Stimulated activated naive B cell treated with anti-CD40 and anti-IgM and Interleukin-4, amounts not matched to agents 10 μg/mL and 1 μg/mL and 100 μg/mL, for 72 hours (primary cell): ENCODE results near the gene GNA15.
"Not testable (repeated sequence)": the region's sequence is repeated elsewhere in the genome, so short reads cannot be mapped to it uniquely, and the experiment has no call there.

ENCODE experiments used
- ATAC-seq, 2 donors: fragments of 150-1000 bp; cut with Tn5 transposase; replicated peaks; 2 replicates each; pipeline ENCODE4 v1.10.0; 2021; ENCODE audit warnings: moderate library complexity in 1 of 2
- DNase-seq: peaks from one replicate; pipeline ENCODE4 v3.0.0; 2021
- H3K27ac Mint-ChIP-seq: one replicate; pipeline ENCODE4 v1.8.0; 2022; ENCODE audit warnings: mild to moderate bottlenecking, mixed read lengths
- H3K27me3 Mint-ChIP-seq, 2 donors: one replicate each; pipeline ENCODE4 v1.8.0; 2022; ENCODE audit warnings: mixed read lengths in 2 of 2
- H3K36me3 Mint-ChIP-seq, 2 donors: one replicate each; pipeline ENCODE4 v1.8.0; 2022; ENCODE audit warnings: mixed read lengths in 2 of 2, mild to moderate bottlenecking in 1 of 2
- H3K4me1 Mint-ChIP-seq, 2 donors: one replicate each; pipeline ENCODE4 v1.8.0; 2022; ENCODE audit warnings: mixed read lengths in 2 of 2, mild to moderate bottlenecking in 1 of 2
- H3K4me3 Mint-ChIP-seq, 2 donors: one replicate each; pipeline ENCODE4 v1.8.0; 2022; ENCODE audit warnings: mild to moderate bottlenecking in 2 of 2, mixed read lengths in 2 of 2, moderate library complexity in 1 of 2
- H3K9me3 Mint-ChIP-seq, 2 donors: one replicate each; pipeline ENCODE4 v1.8.0; 2022; ENCODE audit warnings: mixed read lengths in 2 of 2, mild to moderate bottlenecking in 1 of 2

The GNA15 gene

DNA sequence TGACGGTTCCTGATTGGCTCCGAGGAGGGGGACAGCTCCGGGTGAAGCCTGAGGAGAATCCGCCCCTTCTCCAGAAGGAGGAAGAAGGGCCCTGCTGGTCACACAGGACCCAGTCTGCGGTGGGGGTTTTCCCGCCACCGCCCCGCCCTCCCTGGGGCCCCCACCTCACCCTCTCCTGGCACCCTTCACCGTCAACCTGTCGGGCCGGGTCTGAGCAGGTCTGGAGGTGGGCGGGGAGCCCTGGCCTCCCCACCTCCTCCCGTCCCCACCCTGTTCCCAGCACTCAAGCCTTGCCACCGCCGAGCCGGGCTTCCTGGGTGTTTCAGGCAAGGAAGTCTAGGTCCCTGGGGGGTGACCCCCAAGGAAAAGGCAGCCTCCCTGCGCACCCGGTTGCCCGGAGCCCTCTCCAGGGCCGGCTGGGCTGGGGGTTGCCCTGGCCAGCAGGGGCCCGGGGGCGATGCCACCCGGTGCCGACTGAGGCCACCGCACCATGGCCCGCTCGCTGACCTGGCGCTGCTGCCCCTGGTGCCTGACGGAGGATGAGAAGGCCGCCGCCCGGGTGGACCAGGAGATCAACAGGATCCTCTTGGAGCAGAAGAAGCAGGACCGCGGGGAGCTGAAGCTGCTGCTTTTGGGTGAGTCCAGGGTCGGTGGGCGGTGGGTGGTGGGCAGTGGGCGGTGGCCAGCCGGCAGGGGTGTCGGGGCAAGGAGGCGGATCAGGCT lies at the start of gene GNA15:
Gene GNA15 (plus strand): TSS at position 73 of the 723 bp plus-strand sequence. CDS start 418 bp downstream, at position 491.
- Mint-ChIP-seq H3K27me3 (peaks cover 0 to 11% of the 10 kb centered on the region in 2 donors), H3K27ac (peak within 1 kb of the TSS; percentile 44), H3K9me3 (peaks cover 3 to 7% of the 10 kb centered on the region in 2 donors), H3K4me3 (peak within 1 kb of the TSS; percentile 57 to 75), H3K36me3 (peaks cover 5 to 6% of the 10 kb centered on the region in 2 donors), H3K4me1 (peaks cover 29 to 40% of the 10 kb centered on the region in 2 donors)
- ATAC-seq = peak; percentile 40 to 41
- DNase-seq = no peak

DNA sequence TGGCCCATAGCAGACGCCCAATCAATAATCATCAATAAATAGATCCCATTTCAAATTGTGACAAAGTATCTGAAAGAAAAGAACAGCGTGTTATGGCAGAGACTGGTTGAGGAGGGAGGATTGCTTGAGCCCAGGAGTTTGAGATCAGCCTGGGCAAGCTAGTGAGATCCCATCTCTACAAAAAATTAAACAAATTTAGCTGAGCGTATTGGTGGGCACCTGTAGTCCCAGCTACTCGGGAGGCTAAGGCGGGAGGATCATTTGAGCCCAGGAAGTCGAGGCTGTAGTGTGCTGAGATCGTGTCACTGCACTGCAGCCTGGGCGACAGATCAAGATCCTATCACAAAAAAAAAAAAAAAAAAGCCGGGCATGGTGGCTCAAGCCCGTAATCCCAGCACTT lies 48.1 kb upstream of the GNA15 start:
- ATAC-seq (no peak), DNase-seq (no peak)
- H3K27me3 Mint-ChIP-seq = no peaks in the 10 kb centered on the region
- H3K36me3 Mint-ChIP-seq = no peaks in the 10 kb centered on the region
- H3K9me3 Mint-ChIP-seq = no peaks in the 10 kb centered on the region
- H3K4me3 Mint-ChIP-seq = no peak overlapping the region
- no peak overlapping the region for H3K27ac Mint-ChIP-seq
- H3K4me1 Mint-ChIP-seq = no peaks in the 10 kb centered on the region

DNA sequence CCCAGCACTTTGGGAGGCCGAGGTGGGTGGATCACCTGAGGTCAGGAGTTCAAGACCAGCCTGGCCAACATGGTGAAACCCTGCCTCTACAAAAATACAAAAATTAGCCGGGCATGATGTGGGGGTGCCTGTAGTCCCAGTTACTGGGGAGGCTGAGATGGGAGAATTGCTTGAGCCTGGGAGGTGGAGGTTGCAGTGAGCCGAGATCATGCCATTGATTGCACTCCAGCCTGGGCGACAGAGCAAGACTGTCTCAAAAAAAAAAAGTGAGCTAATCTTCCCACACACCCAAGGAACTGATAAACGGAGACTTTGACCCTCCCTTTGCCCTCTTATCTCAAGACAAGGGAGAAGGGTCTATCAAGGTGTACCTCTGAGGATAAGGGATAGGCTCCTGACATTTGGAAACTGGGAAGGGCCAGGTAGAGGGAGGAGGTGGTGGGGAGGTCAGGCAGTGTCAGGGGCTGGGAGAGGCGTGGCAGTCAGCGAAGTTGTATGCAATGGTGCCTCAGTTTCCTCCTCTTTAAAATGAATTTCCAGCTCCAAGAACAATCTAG lies 46.5 kb upstream of the GNA15 start:
- H3K4me1 Mint-ChIP-seq = not testable (repeated sequence)

GRCh38 chr19:3094601-3095440 lies 41.0 kb upstream of the GNA15 start:
- peaks cover 0 to 10% of the 10 kb centered on the region in 2 donors for H3K27me3 Mint-ChIP-seq
- ATAC-seq (peak; percentile 67), DNase-seq (peak; percentile 32)
- peak overlapping the region; percentile 78 to 80 for H3K4me3 Mint-ChIP-seq
- H3K36me3 Mint-ChIP-seq = no peaks in the 10 kb centered on the region
- peak overlapping the region; percentile 57 for H3K27ac Mint-ChIP-seq
- no peaks in the 10 kb centered on the region for H3K9me3 Mint-ChIP-seq
- H3K4me1 Mint-ChIP-seq = peaks cover 21 to 39% of the 10 kb centered on the region in 2 donors

More for the DNA sequence above, 46.5 kb upstream of the GNA15 start:
- H3K27ac Mint-ChIP-seq, H3K4me3 Mint-ChIP-seq, H3K36me3 Mint-ChIP-seq, H3K9me3 Mint-ChIP-seq, H3K27me3 Mint-ChIP-seq, ATAC-seq, DNase-seq: not testable (repeated sequence)

DNA sequence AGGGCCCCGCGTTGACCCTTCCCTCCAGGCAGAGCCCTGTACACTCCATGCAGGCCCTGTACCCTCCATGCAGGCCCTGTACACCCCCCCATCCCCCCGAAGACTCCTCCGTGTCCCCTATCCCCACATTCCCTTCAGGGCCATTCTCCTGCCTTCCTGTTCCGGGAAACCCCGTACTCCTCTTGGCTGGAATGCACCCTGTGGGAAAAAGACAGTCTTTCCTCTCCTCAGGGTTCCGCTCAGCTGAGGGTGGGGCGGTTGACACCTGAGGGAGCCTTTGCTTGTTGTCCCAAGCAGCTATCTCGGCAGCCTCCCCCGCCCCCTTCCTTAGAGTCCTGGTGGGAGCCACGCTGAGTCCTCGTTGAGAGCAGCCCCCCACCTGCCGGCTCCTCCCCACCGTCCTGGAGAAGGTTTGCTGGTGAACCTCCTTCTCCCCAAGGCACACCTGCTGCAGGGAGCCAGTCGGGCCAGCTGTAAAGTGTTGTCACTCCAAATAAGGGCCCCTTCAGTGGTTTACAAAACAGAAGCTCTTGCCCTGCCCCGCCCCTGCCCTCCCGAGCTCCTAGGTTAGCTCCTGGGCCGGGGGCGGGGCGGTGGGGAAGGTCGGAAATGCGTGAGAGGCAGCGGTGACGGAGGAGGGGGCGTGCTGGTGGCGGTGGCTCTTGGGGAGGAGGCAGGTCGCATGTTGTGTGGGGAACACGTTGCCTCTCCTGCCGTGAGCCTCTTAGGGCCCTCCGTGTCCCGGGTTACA lies 40.2 kb upstream of the GNA15 start:
- ATAC-seq = no peak
- Mint-ChIP-seq H3K27me3 (peaks cover 0 to 10% of the 10 kb centered on the region in 2 donors), H3K9me3 (no peaks in the 10 kb centered on the region)

GRCh38 chr19:3096267-3096901 lies 39.4 kb upstream of the GNA15 start:
- DNase-seq (no peak), ATAC-seq (no peak)
- Mint-ChIP-seq H3K27me3 (peaks cover 0 to 10% of the 10 kb centered on the region in 2 donors), H3K4me3 (peak overlapping the region; percentile 78 to 80), H3K36me3 (no peaks in the 10 kb centered on the region), H3K9me3 (no peaks in the 10 kb centered on the region), H3K27ac (no peak overlapping the region), H3K4me1 (peaks cover 22 to 39% of the 10 kb centered on the region in 2 donors)

More for the DNA sequence above, 40.2 kb upstream of the GNA15 start:
- Mint-ChIP-seq H3K36me3 (no peaks in the 10 kb centered on the region), H3K4me3 (peak overlapping the region; percentile 78 to 80), H3K4me1 (peaks cover 22 to 39% of the 10 kb centered on the region in 2 donors), H3K27ac (peak overlapping the region; percentile 62)
- no peak for DNase-seq

GRCh38 chr19:3096902-3097326 lies 38.9 kb upstream of the GNA15 start:
- DNase-seq = no peak
- Mint-ChIP-seq H3K36me3 (no peaks in the 10 kb centered on the region), H3K9me3 (no peaks in the 10 kb centered on the region), H3K4me1 (peaks cover 22 to 39% of the 10 kb centered on the region in 2 donors), H3K27me3 (peaks cover 0 to 10% of the 10 kb centered on the region in 2 donors), H3K4me3 (no peak overlapping the region), H3K27ac (no peak overlapping the region)
- no peak for ATAC-seq

DNA sequence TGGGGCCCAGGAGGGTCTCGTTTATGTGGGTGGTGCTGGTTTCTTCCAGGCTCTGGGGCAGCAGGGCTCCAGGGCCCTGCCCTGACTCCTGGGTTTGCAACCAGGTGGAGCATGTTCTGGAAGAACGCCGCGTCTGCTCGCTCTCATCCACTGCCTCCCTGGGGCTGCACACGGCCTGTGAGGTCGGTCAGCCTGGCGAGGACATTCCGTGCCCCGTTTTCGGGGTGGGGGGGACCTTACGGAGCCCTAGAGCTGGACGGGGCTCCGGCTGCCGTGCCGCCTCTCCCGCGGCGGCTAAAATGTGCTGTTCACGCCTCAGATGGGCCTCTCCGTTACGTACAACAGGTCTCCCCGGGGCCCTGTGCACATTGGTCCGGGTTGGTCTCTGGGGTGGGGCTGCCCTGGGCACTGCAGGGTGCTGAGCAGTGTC lies 38.4 kb upstream of the GNA15 start:
- Mint-ChIP-seq H3K27ac (no peak overlapping the region), H3K9me3 (no peaks in the 10 kb centered on the region), H3K36me3 (no peaks in the 10 kb centered on the region), H3K4me3 (no peak overlapping the region), H3K4me1 (peaks cover 25 to 39% of the 10 kb centered on the region in 2 donors), H3K27me3 (peaks cover 0 to 10% of the 10 kb centered on the region in 2 donors)
- ATAC-seq = no peak
- no peak for DNase-seq

- Mint-ChIP-seq H3K4me1 (peaks cover 25 to 39% of the 10 kb centered on the region in 2 donors), H3K36me3 (no peaks in the 10 kb centered on the region), H3K4me3 (no peak overlapping the region), H3K9me3 (no peaks in the 10 kb centered on the region), H3K27me3 (peaks cover 0 to 10% of the 10 kb centered on the region in 2 donors), H3K27ac (no peak overlapping the region)
- ATAC-seq = no peak
- DNase-seq = no peak
Measured at GRCh38 chr19:3098141-3098514, 37.7 kb upstream of the GNA15 start.

DNA sequence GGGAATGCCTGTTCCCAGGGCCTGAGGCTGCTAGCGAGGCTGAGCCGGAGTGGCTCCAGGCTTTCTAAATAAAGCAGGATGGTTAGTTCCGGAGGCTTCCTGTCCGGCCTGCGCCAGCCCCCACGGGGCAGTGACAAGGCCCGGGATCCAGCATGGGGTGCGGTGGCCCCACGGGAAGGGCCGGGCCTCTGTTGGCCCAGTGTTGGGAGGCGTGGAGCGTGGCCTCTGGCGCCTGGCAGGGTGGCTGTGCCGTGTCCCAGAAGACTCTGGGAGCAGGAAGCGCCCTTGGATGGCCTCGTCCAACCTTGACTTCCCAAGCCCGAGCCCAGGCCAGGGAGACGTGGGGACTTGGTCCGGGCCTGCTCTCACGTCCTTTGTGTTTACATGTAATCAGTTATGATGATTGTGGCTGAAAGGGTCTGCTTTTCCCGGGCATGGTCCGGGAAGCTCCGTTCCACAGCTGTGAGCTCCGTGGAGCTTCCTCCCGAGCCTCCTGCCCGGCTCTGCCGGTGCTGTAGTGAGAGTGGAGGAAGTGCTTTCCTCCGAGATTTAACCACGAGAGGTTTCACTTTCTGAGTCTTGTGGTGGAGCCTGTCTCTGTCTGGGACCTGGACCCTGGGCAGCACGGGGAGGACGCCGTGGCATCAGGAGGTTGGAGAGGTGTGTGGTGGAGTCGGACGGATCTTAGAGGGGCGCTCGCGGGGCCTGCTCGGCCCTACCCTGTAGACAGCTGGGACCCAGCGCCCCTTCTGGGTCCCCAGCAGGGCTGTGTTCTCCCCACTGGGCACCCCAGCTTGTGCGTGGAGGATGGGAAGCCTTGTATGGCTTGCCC lies 37.1 kb upstream of the GNA15 start:
- Mint-ChIP-seq H3K27me3 (peaks cover 0 to 10% of the 10 kb centered on the region in 2 donors), H3K4me3 (peak overlapping the region; percentile 36 to 57), H3K36me3 (no peaks in the 10 kb centered on the region), H3K27ac (no peak overlapping the region), H3K4me1 (peaks cover 25 to 40% of the 10 kb centered on the region in 2 donors), H3K9me3 (no peaks in the 10 kb centered on the region)
- ATAC-seq (peak; percentile 23 to 29), DNase-seq (no peak)

GRCh38 chr19:3099347-3100145 lies 36.3 kb upstream of the GNA15 start:
- H3K4me1 Mint-ChIP-seq = peaks cover 30 to 49% of the 10 kb centered on the region in 2 donors
- H3K9me3 Mint-ChIP-seq = no peaks in the 10 kb centered on the region
- DNase-seq (no peak), ATAC-seq (no peak)
- peak overlapping the region; percentile 36 to 57 for H3K4me3 Mint-ChIP-seq
- H3K27ac Mint-ChIP-seq = no peak overlapping the region
- H3K27me3 Mint-ChIP-seq = peaks cover 0 to 10% of the 10 kb centered on the region in 2 donors
- H3K36me3 Mint-ChIP-seq = no peaks in the 10 kb centered on the region

DNA sequence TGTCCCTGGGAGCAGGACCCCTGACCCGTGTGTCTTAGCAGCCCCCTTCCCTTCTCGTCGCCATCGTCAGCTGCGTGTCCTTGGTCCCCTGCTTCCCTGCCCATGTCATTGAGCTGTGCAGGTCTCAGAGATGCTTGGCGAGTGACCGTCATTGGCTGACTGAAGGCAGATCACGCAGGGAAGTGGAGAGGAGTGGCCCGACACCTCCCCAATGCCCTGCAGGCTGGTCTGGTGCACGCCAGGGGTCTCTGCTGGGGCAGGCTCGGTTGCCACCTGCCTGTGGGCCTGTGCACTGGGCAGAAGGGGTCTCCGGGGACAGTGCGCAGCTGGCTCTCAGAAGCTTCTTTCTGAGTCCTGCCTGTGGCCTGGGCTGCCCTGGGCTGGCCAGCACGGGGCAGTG lies 35.5 kb upstream of the GNA15 start:
- DNase-seq (no peak), ATAC-seq (no peak)
- peaks cover 27 to 47% of the 10 kb centered on the region in 2 donors for H3K4me1 Mint-ChIP-seq
- peaks cover 0 to 10% of the 10 kb centered on the region in 2 donors for H3K27me3 Mint-ChIP-seq
- H3K27ac Mint-ChIP-seq = no peak overlapping the region
- no peaks in the 10 kb centered on the region for H3K9me3 Mint-ChIP-seq
- no peak overlapping the region for H3K4me3 Mint-ChIP-seq
- no peaks in the 10 kb centered on the region for H3K36me3 Mint-ChIP-seq
